ENCODE results near the gene CRACDL.

DNA sequence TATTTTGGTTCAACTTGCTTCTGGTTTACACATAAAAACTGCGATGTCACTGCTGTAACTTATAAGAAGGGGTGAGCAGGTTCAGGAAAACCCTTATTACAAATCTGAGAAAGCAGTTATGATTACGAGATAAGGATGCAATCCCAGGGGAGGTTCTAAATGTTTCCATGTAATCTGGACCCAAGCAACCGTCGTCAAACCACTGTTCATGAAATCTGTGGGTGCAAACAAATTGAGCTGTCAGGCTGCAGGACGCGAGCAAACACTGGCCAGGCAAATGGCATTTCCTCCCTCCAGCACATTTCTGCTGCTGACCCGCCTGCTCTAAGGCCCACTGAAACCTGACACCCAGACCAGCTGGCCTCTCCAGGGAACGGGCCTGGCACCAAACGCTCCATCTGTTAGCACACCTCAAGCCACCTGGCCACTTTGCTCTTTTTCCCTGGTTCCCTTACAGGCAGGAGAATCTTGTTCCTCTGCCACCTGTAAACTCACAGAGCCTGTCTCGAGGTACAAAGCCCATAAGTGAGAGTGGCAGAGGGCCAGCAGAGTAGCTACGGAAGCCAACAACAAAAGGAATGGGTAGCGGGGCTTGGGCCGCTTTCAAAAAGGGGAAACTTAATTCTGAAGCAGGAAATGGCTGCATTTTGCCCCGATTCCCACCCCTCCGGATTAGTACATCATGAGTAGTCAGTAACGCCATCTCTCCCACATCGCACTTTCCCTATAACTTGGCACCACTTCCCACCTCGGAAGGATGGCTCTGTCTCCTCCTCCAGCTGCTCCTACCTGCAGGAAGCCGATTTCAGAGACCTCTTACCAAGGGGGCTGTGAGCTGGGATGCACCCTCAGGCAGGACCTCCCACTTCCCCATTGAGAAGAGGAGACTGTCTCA, 26.5 kb downstream of the CRACDL start:
- TF ChIP-seq SPI1 (IDR thresholded peaks at IDR 0.05; ENCODE audit: low read depth, low read length) (peak; percentile 18; the same call in 1 of the 2 replicates), POLR2AphosphoS5 (IDR thresholded peaks at IDR 0.05; ENCODE audit: low read depth, low read length) (no peak), TAF1 (IDR thresholded peaks at IDR 0.05; ENCODE audit: low read depth, low read length) (no peak), POLR2A (IDR thresholded peaks at IDR 0.05; ENCODE audit: low read depth, low read length) (no peak), POU2F2 (IDR thresholded peaks at IDR 0.05; ENCODE audit: low read depth, low read length) (no peak)
